Upper lobe of left lung (tissue), 6 donors: ENCODE data around the gene TMEM42. TPM values are rescaled to one million over a fixed set of nuclear protein-coding genes. Genes with fewer than 3 reads are reported as not detected.

Source experiments
- ATAC-seq, 2 donors: fragments of 200-7000 bp; cut with Tn5 transposase; one replicate each; pipeline ENCODE4 v1.9.1; 2022; ENCODE audit warnings: mild to moderate bottlenecking in 2 of 2, moderate library complexity in 2 of 2; ENCODE audit not compliant: low FRiP score in 2 of 2
- DNase-seq, 2 donors: peaks; one replicate each; pipeline ENCODE4 v3.0.0-alpha.2; 2019 to 2020
- H3K27ac ChIP-seq, 4 donors: fragments of 200-600 bp; sonication (generic); one replicate each; pipeline ENCODE4 v1.5.1; 2016 to 2019
- H3K27me3 ChIP-seq, 4 donors: fragments of 200-600 bp; sonication (generic); one replicate each; pipeline ENCODE4 v1.5.1; 2017 to 2019
- H3K36me3 ChIP-seq, 4 donors: fragments of 200-600 bp; sonication (generic); one replicate each; pipeline ENCODE4 v1.5.1; 2016 to 2019
- H3K4me1 ChIP-seq, 4 donors: fragments of 200-600 bp; sonication (generic); one replicate each; pipeline ENCODE4 v1.5.1; 2018 to 2019
- H3K4me3 ChIP-seq, 4 donors: fragments of 200-600 bp; sonication (generic); one replicate each; pipeline ENCODE4 v1.5.1; 2017 to 2019; ENCODE audit warnings: mild to moderate bottlenecking in 2 of 4, moderate library complexity in 1 of 4
- H3K9me3 ChIP-seq, 4 donors: fragments of 200-600 bp; sonication (generic); one replicate each; pipeline ENCODE4 v1.5.1; 2018 to 2019
- EP300 ChIP-seq, 4 donors: sonication (generic); formaldehyde crosslinking; IDR thresholded peaks; one replicate each; pipeline ENCODE4 v1.5.1; 2017; ENCODE audit warnings: antibody characterized with exemption in 4 of 4, control low read depth in 2 of 4
- POLR2A ChIP-seq, 4 donors: fragments of 450-650 bp; IDR thresholded peaks; one replicate each; pipeline ENCODE4 v1.5.1; 2016 to 2017; ENCODE audit warnings: antibody characterized with exemption in 4 of 4, mild to moderate bottlenecking in 2 of 4
- POLR2AphosphoS5 ChIP-seq, 2 donors: sonication (generic); formaldehyde crosslinking; IDR thresholded peaks; one replicate each; pipeline ENCODE4 v1.5.1; 2017; ENCODE audit warnings: antibody characterized with exemption in 2 of 2
- WGBS, 2 donors: methylation state at CpG; one replicate each; pipeline ENCODE4 v1.1.5; 2017 to 2018; 5-methylcytosine and 5-hydroxymethylcytosine counted together
- total RNA-seq, 6 donors: library from RNA; depleted of rRNA in 4 of 6; stranded (reverse); fragments of >200 nt in 4 of 6; gene quantifications; one replicate each; pipeline versions ENCODE4 v1.1.0 to v1.2.1, GENCODE V29; 2016 to 2021
- TF ChIP-seq, protein P1 (sequence below), 6 experiments: fragments of 450-650 bp in 4 of 6; fragments of 200-600 bp in 2 of 6; sonication (generic) in 2 of 6; IDR thresholded peaks; one replicate each; pipeline ENCODE4 v1.5.1; 2016 to 2019; ENCODE audit warnings: antibody characterized with exemption in 6 of 6
- donor health status: DM: no; HTN: no; CAD: no; lungs with moderate emphysema.
- donor health status: DM: no; HTN: yes; CAD: no; lungs with severe emphysema.

The TMEM42 gene
- total RNA-seq, 6 donors from 2014 or later, result 6.3 to 19.5 (median 11.0) TPM

DNA sequence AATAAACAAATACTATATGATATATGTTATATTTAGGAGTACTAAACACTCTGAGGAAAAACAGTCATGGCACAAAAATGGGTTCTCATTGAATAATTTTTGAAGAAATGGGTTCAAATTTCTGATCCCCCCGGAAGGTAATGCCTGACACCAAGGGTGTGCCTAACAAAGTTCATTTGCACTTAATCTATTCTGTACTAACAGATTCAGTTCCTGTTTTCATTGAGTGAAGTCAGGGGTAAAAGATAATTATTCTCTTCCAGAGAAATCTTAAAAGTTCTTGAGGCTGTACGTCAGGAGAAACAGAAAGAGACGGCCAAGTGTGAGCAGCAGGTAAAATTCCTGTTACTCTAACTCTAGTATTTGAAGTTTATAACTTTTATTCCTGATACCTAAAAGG is 34.5 kb upstream of the TMEM42 start:
- no peak overlapping the region for H3K27ac ChIP-seq
- no peaks in the 10 kb centered on the region for H3K9me3 ChIP-seq
- no peak for ATAC-seq
- no peaks in the 10 kb centered on the region for H3K4me1 ChIP-seq
- no peak overlapping the region for H3K4me3 ChIP-seq
- TF ChIP-seq, protein P1, sequence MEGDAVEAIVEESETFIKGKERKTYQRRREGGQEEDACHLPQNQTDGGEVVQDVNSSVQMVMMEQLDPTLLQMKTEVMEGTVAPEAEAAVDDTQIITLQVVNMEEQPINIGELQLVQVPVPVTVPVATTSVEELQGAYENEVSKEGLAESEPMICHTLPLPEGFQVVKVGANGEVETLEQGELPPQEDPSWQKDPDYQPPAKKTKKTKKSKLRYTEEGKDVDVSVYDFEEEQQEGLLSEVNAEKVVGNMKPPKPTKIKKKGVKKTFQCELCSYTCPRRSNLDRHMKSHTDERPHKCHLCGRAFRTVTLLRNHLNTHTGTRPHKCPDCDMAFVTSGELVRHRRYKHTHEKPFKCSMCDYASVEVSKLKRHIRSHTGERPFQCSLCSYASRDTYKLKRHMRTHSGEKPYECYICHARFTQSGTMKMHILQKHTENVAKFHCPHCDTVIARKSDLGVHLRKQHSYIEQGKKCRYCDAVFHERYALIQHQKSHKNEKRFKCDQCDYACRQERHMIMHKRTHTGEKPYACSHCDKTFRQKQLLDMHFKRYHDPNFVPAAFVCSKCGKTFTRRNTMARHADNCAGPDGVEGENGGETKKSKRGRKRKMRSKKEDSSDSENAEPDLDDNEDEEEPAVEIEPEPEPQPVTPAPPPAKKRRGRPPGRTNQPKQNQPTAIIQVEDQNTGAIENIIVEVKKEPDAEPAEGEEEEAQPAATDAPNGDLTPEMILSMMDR (IDR thresholded peaks at IDR 0.05), result no peak
- TF ChIP-seq POLR2AphosphoS5 (IDR thresholded peaks at IDR 0.05), result no peak
- H3K36me3 ChIP-seq, result no peaks in the 10 kb centered on the region
- WGBS, 2 donors, result 90 to 95% methylated on average over 3 of the region's 3 CpGs
- no peaks in the 10 kb centered on the region for H3K27me3 ChIP-seq
- DNase-seq, result no peak

DNA sequence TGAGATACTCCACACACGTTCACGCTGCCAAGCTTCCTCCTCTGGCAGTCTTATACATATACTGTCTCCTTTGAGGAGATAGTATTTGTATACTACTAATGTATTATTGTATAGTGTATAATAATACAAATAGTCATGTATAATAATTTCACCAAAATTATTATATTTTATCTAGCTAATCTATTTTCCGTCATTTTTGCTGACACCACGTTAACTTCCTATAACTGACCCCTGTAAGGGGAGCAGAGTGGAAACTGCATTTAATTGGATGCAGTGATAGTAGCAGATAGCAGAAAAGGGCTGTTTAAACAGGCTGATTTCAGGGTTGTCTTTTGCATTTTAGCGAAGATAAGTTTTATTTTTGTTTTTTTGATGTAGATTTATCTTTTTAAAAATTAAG is 30.5 kb upstream of the TMEM42 start:
- TF ChIP-seq POLR2AphosphoS5 (IDR thresholded peaks at IDR 0.05) (no peak), EP300 (IDR thresholded peaks at IDR 0.05) (no peak), POLR2A (IDR thresholded peaks at IDR 0.05) (no peak)
- TF ChIP-seq, protein P1 (IDR thresholded peaks at IDR 0.05), result no peak
- H3K4me1 ChIP-seq, result no peaks in the 10 kb centered on the region
- no peak for ATAC-seq
- H3K9me3 ChIP-seq, result peaks cover 0 to under 1% (median 0%) of the 10 kb centered on the region in 4 donors
- H3K27ac ChIP-seq, result no peak overlapping the region
- no peaks in the 10 kb centered on the region for H3K36me3 ChIP-seq
- H3K4me3 ChIP-seq, result no peak overlapping the region
- DNase-seq, result no peak
- 96% methylated on average over 5 of the region's 5 CpGs for WGBS, 2 donors
- H3K27me3 ChIP-seq, result no peaks in the 10 kb centered on the region

DNA sequence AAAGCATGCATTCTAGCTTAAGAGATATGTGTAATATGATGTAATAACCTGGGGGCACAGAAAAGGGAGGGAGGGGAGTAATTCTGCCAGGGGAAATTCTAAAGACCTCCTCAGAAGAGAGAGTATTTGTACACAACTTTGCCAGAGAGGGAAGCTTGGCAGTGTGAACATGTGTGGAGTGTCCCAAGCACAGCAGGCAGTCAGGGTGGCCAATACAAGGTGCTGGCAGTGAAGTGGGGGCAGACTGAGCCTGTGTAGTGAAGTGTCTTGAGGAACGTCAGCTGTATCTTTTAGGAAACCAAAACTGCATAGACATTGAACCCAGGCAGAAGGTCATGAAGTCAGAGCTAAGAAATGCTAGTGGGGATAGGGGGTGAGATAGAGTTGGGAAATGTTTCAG is 29.7 kb upstream of the TMEM42 start:
- H3K9me3 ChIP-seq, result peaks cover 6 to 8% (median 7%) of the 10 kb centered on the region in 4 donors
- H3K27ac ChIP-seq, result no peak overlapping the region
- H3K27me3 ChIP-seq, result no peaks in the 10 kb centered on the region
- H3K4me1 ChIP-seq, result no peaks in the 10 kb centered on the region
- no peak for DNase-seq
- H3K4me3 ChIP-seq, result no peak overlapping the region
- 96 to 100% methylated on average over 1 of the region's 1 CpG for WGBS, 2 donors
- TF ChIP-seq EP300 (IDR thresholded peaks at IDR 0.05) (no peak), POLR2A (IDR thresholded peaks at IDR 0.05) (no peak), POLR2AphosphoS5 (IDR thresholded peaks at IDR 0.05) (no peak)
- TF ChIP-seq, protein P1 (IDR thresholded peaks at IDR 0.05), result no peak
- H3K36me3 ChIP-seq, result no peaks in the 10 kb centered on the region
- ATAC-seq, result no peak

DNA sequence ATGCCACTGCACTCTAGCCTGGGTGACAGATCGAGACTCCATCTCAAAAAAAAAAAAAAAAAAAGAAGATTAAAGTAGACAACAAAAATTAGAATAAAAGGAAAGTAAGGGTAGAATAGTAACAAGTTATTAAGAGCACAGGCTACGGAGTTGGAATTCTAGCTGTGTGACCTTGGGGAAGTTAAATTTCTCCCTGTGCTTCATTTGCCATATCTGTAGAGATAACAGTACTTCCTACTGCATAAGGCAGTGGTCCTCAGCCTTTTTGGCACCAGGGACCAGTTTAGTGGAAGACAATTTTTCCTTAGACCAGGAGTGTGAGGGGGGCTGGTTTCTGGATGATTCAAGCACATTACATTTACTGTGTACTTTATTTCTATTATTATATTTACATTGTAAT is 28.7 kb upstream of the TMEM42 start:
- Histone ChIP-seq H3K27ac (no peak overlapping the region), H3K4me3 (no peak overlapping the region), H3K9me3 (peaks cover 6 to 10% (median 8%) of the 10 kb centered on the region in 4 donors), H3K36me3 (no peaks in the 10 kb centered on the region), H3K27me3 (no peaks in the 10 kb centered on the region), H3K4me1 (no peaks in the 10 kb centered on the region)
- no peak for DNase-seq
- 93 to 97% methylated on average over 2 of the region's 2 CpGs for WGBS, 2 donors
- ATAC-seq, result no peak
- no peak for TF ChIP-seq POLR2A (IDR thresholded peaks at IDR 0.05)
- TF ChIP-seq, protein P1 (IDR thresholded peaks at IDR 0.05), result no peak
- no peak for TF ChIP-seq POLR2AphosphoS5 (IDR thresholded peaks at IDR 0.05)
- no peak for TF ChIP-seq EP300 (IDR thresholded peaks at IDR 0.05)

DNA sequence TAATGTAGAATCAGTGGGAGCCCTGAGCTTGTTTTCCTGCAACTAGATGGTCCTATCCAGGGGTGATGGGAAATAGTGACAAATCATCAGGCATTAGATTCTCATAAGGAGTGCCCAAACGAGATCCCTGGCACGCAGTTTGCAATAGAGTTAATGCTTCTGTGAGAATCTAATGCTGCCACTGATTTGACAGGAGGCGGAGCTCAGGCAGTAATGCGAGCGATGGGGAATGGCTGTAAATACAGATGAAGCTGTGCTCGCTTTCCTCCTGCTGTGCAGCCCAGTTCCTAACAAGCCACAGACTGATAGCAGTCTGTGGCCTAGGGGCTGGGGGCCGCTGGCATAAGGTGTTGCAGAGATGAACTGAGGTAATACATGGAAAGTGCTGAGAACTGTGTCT is 28.3 kb upstream of the TMEM42 start:
- H3K4me1 ChIP-seq, result no peaks in the 10 kb centered on the region
- peaks cover 6 to 10% (median 8%) of the 10 kb centered on the region in 4 donors for H3K9me3 ChIP-seq
- no peak overlapping the region for H3K27ac ChIP-seq
- H3K4me3 ChIP-seq, result no peak overlapping the region
- H3K36me3 ChIP-seq, result no peaks in the 10 kb centered on the region
- DNase-seq, result no peak
- ATAC-seq, result no peak
- 93 to 94% methylated on average over 7 of the region's 7 CpGs for WGBS, 2 donors
- no peaks in the 10 kb centered on the region for H3K27me3 ChIP-seq
- no peak for TF ChIP-seq POLR2AphosphoS5 (IDR thresholded peaks at IDR 0.05)
- no peak for TF ChIP-seq EP300 (IDR thresholded peaks at IDR 0.05)
- TF ChIP-seq, protein P1 (IDR thresholded peaks at IDR 0.05), result no peak
- TF ChIP-seq POLR2A (IDR thresholded peaks at IDR 0.05), result no peak
